SU-DHL-6 (cell line): ENCODE measurements around the gene TTBK2.

Experiments
- H2AFZ ChIP-seq: fragments of 200-600 bp; sonication (generic); 2 replicates; pipeline ENCODE4 v1.6.1; 2014; ENCODE audit warnings: low read depth, mild to moderate bottlenecking, moderate library complexity, mixed read lengths, antibody characterized with exemption, low read length; ENCODE audit not compliant: severe bottlenecking
- H3F3A ChIP-seq: fragments of 200-600 bp; shearing (Covaris generic); 2 replicates; pipeline ENCODE4 v1.6.0; 2016; ENCODE audit warnings: antibody characterized with exemption, mild to moderate bottlenecking; ENCODE audit not compliant: insufficient read depth
- H3K27ac ChIP-seq: fragments of 200-600 bp; sonication (generic); 2 replicates; pipeline ENCODE4 v1.5.1; 2016; ENCODE audit warnings: low read depth, mild to moderate bottlenecking, low read length, moderate library complexity, mixed read lengths
- H3K27me3 ChIP-seq: fragments of 200-600 bp; sonication (generic), shearing (Covaris generic); 2 replicates; pipeline ENCODE4 v1.6.0; 2014; ENCODE audit warnings: mild to moderate bottlenecking, low read length
- H3K36me3 ChIP-seq: fragments of 200-600 bp; sonication (generic); 2 replicates; pipeline ENCODE4 v1.6.1; 2014; ENCODE audit warnings: mild to moderate bottlenecking, low read length, mixed read lengths
- H3K4me2 ChIP-seq: fragments of 300-600, 200-600 bp; shearing (Covaris generic), sonication (generic); 2 replicates; pipeline ENCODE4 v1.6.0; 2014; ENCODE audit warnings: low read length, low read depth, mild to moderate bottlenecking; ENCODE audit not compliant: poor library complexity, severe bottlenecking
- H3K4me3 ChIP-seq: fragments of 200-600 bp; sonication (generic); 2 replicates; pipeline ENCODE4 v1.5.1; 2014; ENCODE audit warnings: antibody characterized with exemption, low read length, mild to moderate bottlenecking, mixed read lengths; ENCODE audit not compliant: insufficient read depth, poor library complexity, severe bottlenecking
- H3K79me2 ChIP-seq: fragments of 200-600 bp; sonication (generic); 2 replicates; pipeline ENCODE4 v1.6.1; 2014; ENCODE audit warnings: mild to moderate bottlenecking, low read length, moderate library complexity; ENCODE audit not compliant: insufficient read depth
- H3K9ac ChIP-seq: fragments of 200-600 bp; sonication (generic); 2 replicates; pipeline ENCODE4 v1.7.0; 2014; ENCODE audit warnings: mild to moderate bottlenecking, low read length
- H3K9me2 ChIP-seq: fragments of 200-600 bp; sonication (generic); replicated peaks from 2 replicates; pipeline ENCODE4 v1.6.1; 2014; ENCODE audit warnings: low read length; ENCODE audit not compliant: insufficient read depth
- H3K9me3 ChIP-seq: fragments of 200-600 bp; sonication (generic); 2 replicates; pipeline ENCODE4 v1.6.1; 2014; ENCODE audit warnings: low read length, mixed read lengths; ENCODE audit not compliant: insufficient read depth
- H4K20me1 ChIP-seq: fragments of 200-600 bp; sonication (generic); 2 replicates; pipeline ENCODE4 v1.6.1; 2014; ENCODE audit warnings: low read depth, mild to moderate bottlenecking, antibody characterized with exemption, low read length, moderate library complexity, mixed read lengths
- CTCF ChIP-seq: fragments of 200-600 bp; sonication (generic); IDR thresholded peaks from one replicate; pipeline ENCODE4 v1.5.1; 2017; ENCODE audit warnings: antibody characterized with exemption, mild to moderate bottlenecking, low read length, moderate library complexity; ENCODE audit not compliant: insufficient read depth, poor library complexity, severe bottlenecking
- EZH2phosphoT487 ChIP-seq: fragments of 200-600 bp; sonication (generic), shearing (Covaris generic); conservative IDR thresholded peaks from 2 replicates; pipeline ENCODE4 v1.6.1; 2018; ENCODE audit warnings: mild to moderate bottlenecking, antibody characterized with exemption, low read length, moderate library complexity, mixed read lengths

Gene TTBK2

GRCh38 chr15:42721916-42722315 lies 198.7 kb downstream of the TTBK2 start:
- Histone ChIP-seq H3K4me3 (no peak overlapping the region), H3K36me3 (no peaks in the 10 kb centered on the region), H3K79me2 (no peaks in the 10 kb centered on the region), H2AFZ (no peak overlapping the region), H3K27ac (no peak overlapping the region), H3F3A (no peaks in the 10 kb centered on the region), H3K4me2 (no peak overlapping the region), H3K9me2 (no peaks in the 10 kb centered on the region), H3K9me3 (no peaks in the 10 kb centered on the region), H3K27me3 (no peaks in the 10 kb centered on the region), H4K20me1 (no peaks in the 10 kb centered on the region), H3K9ac (no peak overlapping the region)
- TF ChIP-seq CTCF = no peak
- no peak for TF ChIP-seq EZH2phosphoT487

DNA sequence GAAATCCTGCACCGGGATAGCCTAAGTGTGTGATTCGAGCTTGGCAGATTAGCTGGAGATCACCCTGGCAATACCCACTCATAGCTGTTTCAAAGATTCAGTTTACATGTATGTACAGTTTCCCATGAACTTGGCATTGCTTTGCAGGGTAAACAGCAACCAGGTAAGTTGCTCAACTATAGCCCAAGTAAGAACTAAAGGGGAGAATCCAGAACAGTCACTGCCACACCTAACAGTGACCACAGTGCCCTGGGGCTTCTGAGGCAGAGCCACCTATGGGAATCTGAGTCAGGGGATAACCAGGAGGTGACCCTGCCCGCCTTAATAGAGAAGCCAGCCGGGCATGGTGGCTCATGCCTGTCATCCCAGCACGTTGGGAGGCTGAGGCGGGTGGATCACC lies 199.6 kb downstream of the TTBK2 start:
- H3K79me2 ChIP-seq = no peaks in the 10 kb centered on the region
- TF ChIP-seq CTCF (no peak), EZH2phosphoT487 (no peak)
- no peak overlapping the region for H3K27ac ChIP-seq
- no peaks in the 10 kb centered on the region for H3K9me3 ChIP-seq
- H3K9ac ChIP-seq = no peak overlapping the region
- no peak overlapping the region for H3K4me3 ChIP-seq
- no peak overlapping the region for H3K4me2 ChIP-seq
- no peaks in the 10 kb centered on the region for H3K9me2 ChIP-seq
- H2AFZ ChIP-seq = no peak overlapping the region
- H4K20me1 ChIP-seq = no peaks in the 10 kb centered on the region
- H3K36me3 ChIP-seq = no peaks in the 10 kb centered on the region
- H3K27me3 ChIP-seq = no peaks in the 10 kb centered on the region
- no peaks in the 10 kb centered on the region for H3F3A ChIP-seq

GRCh38 chr15:42720071-42720470 lies 200.5 kb downstream of the TTBK2 start:
- Histone ChIP-seq H3K9me3 (no peaks in the 10 kb centered on the region), H3K36me3 (no peaks in the 10 kb centered on the region), H3K4me3 (no peak overlapping the region), H3K4me2 (no peak overlapping the region), H4K20me1 (no peaks in the 10 kb centered on the region), H3K27ac (no peak overlapping the region), H3K9ac (no peak overlapping the region), H3K27me3 (no peaks in the 10 kb centered on the region), H2AFZ (no peak overlapping the region), H3K79me2 (no peaks in the 10 kb centered on the region), H3K9me2 (no peaks in the 10 kb centered on the region), H3F3A (no peaks in the 10 kb centered on the region)
- TF ChIP-seq CTCF = no peak
- no peak for TF ChIP-seq EZH2phosphoT487

- Histone ChIP-seq H2AFZ (no peak overlapping the region), H3K27ac (no peak overlapping the region), H3K9me2 (no peaks in the 10 kb centered on the region), H3K79me2 (no peaks in the 10 kb centered on the region), H3K36me3 (no peaks in the 10 kb centered on the region), H3K4me2 (no peak overlapping the region), H3K9me3 (no peaks in the 10 kb centered on the region), H3K4me3 (no peak overlapping the region), H3K27me3 (no peaks in the 10 kb centered on the region), H3F3A (no peaks in the 10 kb centered on the region), H4K20me1 (no peaks in the 10 kb centered on the region), H3K9ac (no peak overlapping the region)
- no peak for TF ChIP-seq CTCF
- TF ChIP-seq EZH2phosphoT487 = no peak
These were observed 201.5 kb downstream of the TTBK2 start for GRCh38 chr15:42719043-42719442.
